NCI-H1930 (cell line): ENCODE measurements around the gene ERO1A.
A peak's percentile ranks its signal among the peaks of the same experiment; 100 is the strongest.

Experiments
- DNase-seq, 2 experiments: peaks; one replicate each; lab custom pipeline; 2025; lab: John Stamatoyannopoulos, UW

ERO1A gene

DNA sequence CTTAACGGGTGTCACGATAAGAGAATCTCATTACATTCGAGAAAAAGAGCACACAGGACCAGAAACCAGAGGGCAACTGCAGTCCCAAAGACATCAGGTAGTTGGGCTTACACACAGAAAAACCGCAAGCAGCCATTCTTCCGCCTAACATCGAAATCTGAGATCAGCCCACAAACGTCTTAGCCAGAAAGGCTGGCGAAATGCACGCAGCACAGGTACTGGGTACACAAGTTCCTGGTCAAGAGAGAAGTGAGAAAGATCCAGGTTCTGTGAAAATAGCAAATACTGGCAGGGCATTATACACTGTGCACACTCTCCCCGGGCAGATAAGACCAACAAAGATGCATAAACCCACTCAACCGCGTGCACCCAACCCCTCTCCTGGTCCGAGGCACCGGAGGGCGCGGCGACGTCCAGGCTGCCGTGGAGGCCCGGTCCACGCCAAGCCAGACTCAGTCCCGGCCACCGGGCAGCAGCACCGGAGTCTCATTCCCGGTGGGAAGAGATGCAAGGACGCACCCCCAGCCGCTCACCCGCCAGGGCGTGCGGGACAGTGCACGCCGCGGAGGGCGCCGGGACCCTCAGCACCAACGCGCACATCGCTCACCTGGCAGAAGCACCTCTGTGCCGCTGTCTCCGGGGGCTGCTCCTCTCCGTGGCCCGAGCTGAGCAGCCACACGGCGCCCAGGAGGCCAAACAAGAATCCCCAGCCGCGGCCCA lies 437 bp downstream of the ERO1A start:
- DNase-seq: no peak

DNA sequence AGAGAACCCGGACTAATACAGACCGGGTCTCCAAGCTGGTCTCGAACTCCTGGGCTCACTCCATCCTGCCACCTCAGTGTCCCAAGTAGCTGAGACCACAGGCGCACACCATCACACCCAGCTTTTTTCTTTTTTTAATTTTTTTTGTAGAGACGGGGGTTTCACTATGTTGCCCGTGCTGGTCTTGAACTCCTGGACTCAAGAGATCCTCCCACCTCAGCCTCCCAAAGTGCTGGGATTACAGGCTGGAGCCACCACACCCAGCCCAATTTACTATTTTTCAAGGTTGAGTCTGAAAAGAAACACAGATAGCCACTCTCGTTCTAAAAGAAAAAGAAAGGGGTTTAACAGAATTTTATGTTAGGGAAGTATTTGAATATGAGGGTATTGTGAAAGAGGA lies 1.8 kb downstream of the ERO1A start:
- no peak for DNase-seq

DNA sequence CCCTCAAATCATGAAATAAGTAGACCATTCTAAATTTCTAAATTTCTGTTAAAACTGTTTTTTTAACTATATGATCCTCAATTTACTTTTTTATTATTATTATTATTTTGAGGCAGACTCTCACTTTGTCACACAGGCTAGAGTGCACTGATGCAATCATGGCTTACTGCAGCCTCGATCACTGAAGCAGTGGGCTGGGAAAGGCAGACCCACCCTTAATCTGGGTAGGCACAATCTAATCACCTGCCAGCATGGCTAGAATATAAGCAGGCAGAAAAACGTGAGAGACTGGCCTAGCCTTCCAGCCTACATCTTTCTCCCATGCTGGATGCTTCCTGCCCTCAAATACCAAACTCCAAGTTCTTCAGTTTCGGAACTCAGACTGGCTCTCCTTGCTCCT lies 2.3 kb downstream of the ERO1A start:
- DNase-seq: no peak

DNA sequence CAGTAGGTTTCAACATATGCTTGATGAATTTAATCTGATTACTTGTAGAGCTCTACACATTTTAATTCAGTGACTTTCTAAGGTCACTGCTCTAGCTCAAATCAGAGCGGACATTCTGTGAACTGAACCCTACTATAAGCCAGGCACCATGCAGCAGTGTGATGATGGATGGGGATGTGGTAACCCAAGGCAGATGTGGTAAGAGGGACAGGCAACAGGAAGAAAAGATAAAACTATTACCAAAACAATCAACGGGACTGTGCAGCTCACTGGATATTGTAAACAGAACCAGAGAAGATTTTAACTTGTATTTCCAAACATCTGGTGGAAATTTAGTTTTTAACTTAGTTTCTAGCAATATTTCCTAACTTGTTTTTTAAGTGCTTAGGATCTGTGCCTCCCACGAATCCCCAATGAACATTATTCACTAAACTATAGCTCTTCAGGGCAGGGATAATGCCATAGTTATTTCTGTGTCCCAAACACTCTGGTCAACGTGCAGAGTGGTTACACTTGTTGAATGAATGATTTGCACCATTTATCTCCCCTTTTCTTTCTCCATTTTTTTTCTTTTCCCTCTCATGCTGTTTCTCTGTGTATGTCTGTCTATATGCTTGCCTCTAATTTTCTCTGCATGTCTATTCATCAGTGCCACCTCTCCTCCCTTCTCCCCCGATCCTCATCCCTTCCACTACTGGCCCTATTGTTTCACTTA lies 3.0 kb downstream of the ERO1A start:
- DNase-seq: no peak

DNA sequence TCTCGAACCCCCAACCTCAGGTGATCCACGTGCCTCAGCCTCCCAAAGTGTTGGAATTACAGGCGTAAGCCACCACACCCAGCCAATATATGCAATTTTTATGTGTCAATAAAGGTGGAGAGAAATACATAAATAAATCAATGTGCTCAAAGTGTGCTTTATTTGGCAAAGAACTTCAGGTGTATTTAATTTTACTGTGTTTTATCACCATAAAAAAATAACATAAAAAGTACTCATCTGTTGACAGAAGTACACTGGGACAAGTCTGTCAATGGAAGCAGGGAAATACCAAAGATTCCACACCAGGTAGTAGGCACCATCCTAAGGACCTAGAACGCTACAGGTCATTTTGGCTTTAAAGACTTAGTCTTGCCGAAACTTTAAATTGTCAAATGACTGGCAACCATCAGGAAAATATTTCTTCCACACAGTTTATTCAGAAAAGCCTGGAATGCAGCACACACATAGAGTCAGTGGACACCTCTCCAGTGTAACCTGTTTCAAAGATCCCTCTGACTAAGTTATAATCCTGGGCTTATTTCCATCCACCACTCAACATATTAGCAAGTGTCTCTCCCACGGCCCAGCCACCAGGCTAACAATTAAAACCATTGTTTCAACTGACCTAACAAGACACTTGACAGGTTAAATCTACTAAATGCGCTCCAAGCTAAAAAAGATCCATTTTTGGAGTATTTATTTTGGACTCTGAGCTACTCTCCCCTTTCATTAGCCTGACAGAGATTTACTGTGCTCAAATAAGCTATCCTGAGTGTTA lies 4.2 kb downstream of the ERO1A start:
- no peak for DNase-seq

DNA sequence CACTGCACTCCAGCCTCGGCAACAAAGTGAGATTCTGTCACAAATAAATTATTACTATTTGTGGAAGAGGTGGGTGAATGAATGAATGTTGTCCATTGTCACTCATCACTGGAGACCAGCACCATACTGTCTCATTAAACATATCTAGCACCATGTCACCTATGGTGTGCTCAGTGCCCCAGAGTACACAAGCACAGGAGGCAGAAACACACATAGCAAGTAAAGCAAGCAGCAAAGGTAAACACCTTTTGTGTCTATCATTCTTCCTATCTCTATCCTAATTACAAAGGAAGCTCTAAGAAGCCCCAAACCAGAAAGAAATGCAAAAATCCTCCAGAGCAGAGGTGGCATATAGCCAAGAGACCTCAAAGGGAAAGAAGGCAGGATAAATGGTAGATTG lies 9.2 kb downstream of the ERO1A start:
- no peak for DNase-seq

DNA sequence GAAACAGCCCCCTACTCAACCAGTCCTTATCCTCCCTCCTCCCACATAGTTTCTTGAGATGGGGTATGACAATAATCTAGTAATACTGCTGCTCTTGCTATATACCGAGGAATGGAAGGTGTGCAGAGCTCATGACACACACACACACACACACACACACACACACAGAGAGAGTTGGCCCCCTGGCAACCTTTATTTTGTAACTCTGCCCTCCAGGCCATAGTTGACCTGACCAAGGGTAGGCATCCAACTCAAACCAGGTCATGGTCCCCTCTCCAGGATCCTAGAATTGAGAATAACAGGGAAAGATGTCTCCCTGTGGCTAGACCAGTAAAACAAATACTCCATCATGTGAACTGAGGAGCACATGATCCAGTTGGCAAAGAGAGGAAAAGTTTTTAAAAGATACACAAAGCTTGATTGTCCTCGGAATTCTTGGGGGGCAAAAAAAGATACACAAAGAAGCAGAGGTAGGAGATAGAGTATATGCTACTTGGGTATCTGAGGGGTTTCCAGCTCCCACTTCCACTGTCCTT lies 11.3 kb downstream of the ERO1A start:
- DNase-seq: no peak

DNA sequence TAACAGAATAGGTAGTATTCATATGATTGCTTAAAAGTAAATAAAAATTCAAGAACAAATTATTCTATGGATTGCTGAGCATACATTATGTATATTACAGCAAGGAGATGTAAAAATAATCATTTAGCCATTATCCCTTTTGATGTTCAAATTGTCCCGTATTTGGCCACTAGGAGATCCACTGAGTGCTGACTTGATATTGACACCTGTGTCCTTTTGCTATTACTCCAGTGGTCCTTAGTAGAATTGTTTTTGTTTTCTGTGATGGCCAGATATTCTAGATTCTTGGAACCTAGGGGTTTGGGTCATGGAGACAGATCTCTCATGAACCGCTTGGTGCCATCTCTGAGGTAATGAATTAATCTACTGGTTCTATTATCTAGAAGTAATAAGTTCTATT lies 16.8 kb downstream of the ERO1A start:
- DNase-seq: no peak

DNA sequence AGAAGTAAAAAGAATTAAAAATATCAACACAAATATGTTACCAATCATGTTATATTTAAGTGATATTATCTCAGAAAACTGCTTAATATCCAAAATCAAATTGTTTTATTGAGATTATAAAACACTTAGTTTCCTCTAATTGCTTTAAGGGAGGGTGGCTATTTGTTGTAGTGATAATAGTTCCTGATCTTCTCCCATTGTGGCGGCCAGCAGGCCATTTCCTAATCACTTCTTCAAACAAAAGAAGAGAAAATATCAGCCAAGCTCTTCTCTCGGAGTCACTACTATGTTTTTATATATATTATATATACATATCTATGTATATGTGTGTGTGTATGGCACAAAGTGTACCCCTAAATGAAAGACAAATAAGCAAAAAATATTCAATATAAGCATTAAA lies 31.5 kb downstream of the ERO1A start:
- peak in 1 of 2 experiments; percentile 38 for DNase-seq

DNA sequence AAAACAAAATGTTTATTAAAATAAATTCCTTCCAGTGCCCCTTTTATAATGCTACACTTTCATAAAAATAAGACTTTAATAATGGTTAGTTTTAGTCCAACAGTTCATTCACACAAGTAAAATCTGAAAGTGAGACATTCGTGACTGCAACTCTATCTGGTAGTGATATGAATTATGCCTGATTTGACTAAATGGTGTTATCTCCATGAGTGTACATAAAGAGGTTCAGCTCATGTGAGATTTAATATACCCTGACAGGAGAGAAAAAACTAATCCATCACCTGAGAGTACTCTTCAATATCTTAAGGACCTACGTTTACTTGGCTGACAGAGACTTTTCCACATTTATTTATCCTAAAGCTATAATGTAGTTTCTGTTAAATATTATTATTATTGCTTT lies 34.0 kb downstream of the ERO1A start:
- no peak for DNase-seq

DNA sequence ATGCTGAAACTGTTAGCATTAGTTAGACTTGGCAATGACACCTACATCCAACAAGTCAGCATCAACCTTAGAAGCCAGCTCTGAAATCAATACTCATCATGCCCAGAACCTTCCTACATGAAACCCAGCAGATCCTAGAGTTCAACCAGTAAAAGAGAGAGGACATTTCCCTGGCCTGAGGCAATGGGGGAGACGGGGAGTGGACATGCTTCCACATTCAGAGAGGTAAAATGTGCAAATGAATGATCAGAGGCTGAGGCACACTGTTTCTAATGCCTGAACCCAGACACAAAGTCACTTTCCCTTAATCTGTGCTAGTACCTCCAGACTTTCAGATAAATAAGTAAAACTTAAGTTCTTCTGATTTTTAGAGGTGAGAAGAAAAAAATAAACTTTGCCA lies 34.5 kb downstream of the ERO1A start:
- DNase-seq: no peak

DNA sequence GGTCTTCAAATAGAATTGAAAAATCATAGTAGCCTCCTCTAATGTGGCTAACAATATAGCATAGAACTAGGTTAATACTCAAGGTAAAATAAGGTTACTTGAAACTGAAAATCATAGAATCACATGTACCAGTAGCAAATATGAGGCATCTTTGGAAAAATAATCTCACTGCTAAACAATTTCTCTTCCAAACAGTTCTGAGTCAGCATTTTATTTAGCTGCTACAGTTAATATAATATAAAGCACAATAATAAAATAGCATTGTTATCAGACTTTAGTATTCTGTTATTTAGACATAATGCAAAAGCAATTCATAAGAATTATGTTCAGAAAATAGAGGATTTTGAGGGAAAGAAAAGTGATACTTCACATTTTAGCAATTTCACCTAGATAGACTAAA lies 35.0 kb downstream of the ERO1A start:
- no peak for DNase-seq

DNA sequence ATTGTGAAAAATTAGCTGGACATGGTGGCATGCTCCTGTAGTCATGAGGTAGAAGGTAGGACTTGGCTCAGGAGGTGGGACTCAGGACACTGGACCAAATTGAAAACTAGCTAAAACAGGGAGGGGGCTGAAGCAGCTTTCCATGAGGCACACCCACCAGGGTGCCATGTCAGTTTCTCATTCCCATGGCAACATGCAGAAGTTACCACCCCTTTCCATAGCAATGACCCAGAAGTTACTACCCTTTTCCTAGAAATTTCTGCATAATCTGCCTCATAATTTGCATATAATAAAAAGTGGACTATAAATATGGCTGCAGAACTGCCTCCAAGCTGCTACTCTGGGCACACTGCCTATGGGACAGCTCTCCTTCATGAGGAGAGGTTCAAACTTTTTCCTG lies 38.5 kb downstream of the ERO1A start:
- no peak for DNase-seq

DNA sequence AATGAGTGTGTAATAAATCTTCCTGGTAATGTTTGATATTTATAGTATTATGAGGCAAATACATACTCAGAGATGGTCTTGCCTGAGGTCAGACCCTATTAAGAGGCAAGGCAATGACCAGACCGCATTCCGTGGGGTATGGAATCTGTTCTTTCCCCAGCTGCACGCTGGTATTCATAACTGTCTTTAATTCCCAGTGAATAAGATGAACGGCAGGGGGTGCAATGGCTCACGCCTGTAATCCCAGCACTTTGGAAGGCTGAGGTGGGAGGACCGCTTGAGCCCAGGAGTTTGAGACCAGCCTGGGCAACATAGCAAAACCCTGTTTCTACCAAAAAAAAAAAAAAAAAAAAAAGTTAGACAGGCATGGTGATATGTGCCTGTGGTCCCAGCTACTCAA lies 44.6 kb downstream of the ERO1A start:
- no peak for DNase-seq

DNA sequence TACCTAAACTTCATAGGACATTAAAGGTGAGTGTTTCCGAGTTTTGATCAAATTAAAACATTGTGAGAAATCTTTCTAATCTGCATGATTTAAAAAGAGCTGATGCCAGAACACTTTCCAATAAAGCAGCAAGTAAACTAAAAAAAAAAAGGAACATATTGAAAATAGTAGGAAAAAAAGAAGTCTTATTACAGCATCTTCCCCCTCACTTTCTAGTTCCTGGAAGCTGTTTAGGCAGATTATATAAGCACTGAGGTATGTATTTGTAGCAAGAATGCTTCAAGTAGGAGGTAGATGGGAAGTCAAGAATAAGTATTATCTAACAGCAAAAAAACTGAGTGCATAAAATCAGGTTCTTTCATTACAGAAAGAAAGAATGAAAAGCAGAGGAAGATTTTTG lies 45.8 kb downstream of the ERO1A start:
- DNase-seq: no peak

DNA sequence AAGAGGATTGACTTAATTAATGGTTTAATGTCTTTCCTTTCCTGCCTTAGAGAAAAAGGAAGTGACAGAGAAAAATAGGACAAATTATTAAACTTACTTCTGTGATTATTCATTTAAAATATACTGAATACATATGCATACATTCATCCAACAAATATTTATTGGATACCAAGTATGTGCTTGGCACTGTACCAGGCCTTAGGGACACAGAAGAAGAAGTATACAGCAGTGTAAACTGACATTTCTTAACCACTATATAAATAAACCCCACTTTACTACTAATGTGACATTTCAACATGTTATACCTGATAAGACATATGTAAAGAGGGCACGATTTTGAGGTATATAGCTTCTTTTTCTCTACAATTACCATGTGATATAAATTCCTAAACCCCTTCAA lies 53.6 kb downstream of the ERO1A start:
- no peak for DNase-seq

DNA sequence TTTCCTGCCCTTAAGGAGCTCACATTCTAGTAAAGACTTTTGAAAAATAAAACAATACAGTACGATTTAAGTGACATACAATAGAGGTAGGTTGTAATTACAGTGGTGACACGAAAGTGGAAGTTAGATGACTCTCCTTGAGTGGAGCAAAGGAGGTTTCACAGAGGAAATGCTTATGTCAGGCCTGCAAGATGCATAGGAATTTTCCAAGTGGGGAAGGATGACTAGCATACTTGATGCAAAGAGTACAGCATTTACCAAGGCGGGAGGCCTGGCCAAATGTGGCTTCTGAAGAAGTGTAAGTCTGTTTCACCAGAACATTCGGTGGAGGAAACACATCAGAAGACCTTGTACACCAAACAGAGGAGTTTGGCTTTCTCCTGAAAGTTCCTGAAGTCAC lies 55.2 kb downstream of the ERO1A start:
- DNase-seq: no peak

DNA sequence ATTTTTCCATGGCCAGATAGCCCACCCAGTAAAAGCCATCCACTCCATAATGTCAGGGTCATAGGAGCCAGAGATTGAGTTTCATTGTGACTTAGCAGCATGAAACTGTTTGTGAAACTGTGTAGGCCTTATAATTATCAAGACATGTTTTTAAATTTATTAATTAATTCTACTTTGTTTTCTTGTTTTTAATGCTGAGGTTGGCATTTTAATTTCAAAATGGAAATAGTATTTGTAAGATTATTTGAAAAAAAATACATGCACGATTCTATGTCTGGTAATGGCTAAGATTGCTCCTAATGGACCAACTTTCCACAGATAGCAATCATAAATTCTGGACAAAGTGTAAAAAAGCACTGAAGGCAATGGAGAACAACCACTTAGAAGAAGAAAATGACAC lies 75.7 kb downstream of the ERO1A start:
- no peak for DNase-seq

DNA sequence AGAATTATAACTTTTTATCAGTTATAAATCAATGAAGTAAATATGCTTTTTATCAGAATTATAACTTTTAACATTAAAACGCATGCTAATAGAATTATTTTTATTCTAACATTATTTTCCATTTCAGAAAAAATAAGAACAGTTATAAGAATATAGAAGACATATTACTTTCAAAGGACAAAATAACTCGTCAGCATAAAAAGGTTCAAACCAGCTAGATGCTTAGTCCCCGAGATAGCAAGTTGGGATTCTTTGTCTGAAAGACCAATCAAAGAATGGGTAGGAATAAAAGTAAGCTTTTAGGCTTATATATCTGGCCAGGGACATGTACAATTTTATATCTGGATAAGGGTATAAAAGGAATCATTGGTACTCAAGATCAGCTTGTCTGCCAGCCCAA lies 76.8 kb downstream of the ERO1A start:
- no peak for DNase-seq

DNA sequence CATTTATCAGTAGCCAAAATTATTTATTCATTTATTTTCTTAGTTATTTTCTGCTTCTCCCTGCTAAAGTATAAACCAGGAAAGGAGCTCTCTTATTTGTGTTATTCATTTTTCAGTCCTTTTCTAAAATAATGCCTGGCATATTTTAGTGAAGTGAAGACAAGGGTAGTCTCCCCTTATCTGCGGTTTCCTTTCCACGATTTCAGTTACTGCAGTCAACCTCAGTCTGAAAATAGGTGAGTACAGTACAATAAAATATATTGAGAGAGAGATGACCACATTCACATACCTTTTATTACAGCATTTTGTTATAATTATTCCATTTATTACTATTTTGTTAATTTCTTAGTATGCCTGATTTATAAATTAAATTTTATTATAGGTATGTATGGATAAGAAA lies 85.2 kb downstream of the ERO1A start:
- DNase-seq: no peak

DNA sequence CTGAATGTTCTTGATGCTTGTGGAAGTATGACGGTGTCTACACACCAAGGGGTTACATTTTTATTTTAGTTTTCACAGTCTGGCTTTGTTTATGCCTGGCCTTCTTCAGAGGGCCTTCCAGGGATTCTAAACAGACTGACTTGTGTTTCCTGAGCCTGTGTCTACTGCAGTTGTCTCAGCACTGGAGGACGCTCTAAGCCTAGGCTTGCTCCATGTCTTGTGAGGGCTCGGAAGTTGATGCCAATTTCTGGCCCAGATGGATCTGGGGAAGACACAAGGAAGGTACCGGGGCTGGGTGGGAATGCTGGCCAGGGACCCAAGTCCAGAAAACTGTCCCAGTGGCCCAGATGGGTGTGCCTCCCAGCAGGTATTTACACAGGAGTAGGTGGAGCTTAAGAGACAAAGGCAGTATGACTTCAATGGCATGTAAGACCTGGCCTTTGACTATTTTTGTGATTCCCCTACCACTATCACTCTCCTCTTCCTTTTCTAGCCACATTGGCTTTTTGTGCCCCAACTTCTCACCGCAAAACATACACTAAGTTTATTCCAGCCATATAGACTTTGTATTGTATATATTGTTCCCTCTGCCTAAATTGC lies 85.8 kb downstream of the ERO1A start:
- no peak for DNase-seq

DNA sequence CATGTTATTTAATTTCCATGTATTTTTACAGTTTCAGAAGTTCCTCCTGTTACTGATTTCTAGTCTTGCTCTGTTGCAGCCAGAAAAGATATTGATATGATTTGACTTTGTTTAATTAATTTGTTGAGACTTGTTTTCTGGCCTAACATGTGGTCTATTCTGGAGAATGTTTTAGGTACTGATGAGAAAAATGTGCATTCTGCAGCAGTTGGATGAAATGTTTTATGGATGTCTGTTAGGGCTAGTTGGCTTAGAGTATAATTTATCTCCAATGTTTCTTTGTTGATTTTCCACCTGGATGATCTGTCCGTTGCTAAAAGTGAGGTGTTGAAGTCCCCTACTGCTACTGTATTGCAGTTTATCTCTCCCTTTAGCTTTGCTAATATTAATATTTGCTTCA lies 88.3 kb downstream of the ERO1A start:
- DNase-seq: no peak

DNA sequence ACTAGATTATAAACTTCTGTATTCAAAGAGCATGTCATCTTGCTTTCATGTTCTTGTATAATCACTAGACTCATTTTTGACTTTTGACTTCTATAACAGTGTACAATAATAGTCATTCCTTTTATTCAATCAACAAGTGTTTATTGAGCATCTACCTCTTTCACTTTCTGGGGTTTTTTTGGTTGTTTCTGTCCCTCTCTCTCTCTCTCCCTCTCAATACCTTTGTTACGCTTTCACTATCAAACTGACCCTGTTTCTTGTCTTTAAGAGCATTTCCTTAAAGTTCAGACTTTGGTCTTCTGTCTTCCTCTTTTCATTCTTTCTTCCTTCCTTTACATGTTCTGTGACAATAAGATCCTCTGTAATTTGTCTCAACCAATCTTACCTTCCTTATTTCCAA lies 93.2 kb downstream of the ERO1A start:
- no peak for DNase-seq
